Spleen (tissue), 7 donors: ENCODE data around the gene AZGP1.
"Not testable (repeated sequence)": the region's sequence is repeated elsewhere in the genome, so short reads cannot be mapped to it uniquely, and the experiment has no call there.

Experiments
- POLR2A ChIP-seq, 3 donors: fragments of 450-650 bp; IDR thresholded peaks; one replicate each; pipeline ENCODE4 v1.5.1; 2017; ENCODE audit warnings: antibody characterized with exemption in 3 of 3, mild to moderate bottlenecking in 1 of 3
- POLR2AphosphoS5 ChIP-seq, 3 donors: sonication (generic); formaldehyde crosslinking; IDR thresholded peaks; one replicate each; pipeline ENCODE4 v1.5.1; 2017; ENCODE audit warnings: antibody characterized with exemption in 3 of 3
- TF ChIP-seq, protein P1 (sequence below), 11 experiments: fragments of 200-600 bp in 7 of 11; fragments of 450-650 bp in 4 of 11; sonication (generic) in 4 of 11; IDR thresholded peaks in 8 of 11; conservative IDR thresholded peaks in 3 of 11; 1 replicate in 7 of 11; 2 replicates in 4 of 11; pipeline versions ENCODE4 v1.4.0 to v1.8.0; 2016 to 2021; ENCODE audit warnings: antibody characterized with exemption in 11 of 11, inconsistent platforms in 4 of 11, mild to moderate bottlenecking in 1 of 11
- donor health status: DM: no; HTN: no; CAD: no; lungs with moderate emphysema.
- donor health status: DM: no; HTN: no; CAD: no.
- donor health status: DM: no; HTN: no; CAD: no.

DNA sequence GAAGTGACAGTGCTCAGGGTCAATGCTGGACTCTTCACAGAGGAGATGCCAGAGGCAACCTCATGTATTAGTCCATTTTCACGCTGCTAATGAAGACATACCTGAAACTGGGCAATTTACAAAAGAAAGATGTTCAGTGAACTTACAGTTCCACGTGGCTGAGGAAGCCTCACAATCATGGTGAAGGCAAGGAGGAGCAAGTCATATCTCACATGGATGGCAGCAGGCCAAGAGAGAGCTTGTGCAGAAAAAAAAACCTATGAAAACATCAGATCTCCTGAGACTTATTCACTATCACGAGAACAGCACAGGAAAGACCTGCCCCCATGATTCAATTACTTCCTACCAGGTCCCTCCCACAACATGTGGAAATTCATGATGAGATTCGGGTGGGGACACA lies 40.8 kb downstream of the AZGP1 start:
- TF ChIP-seq, protein P1, sequence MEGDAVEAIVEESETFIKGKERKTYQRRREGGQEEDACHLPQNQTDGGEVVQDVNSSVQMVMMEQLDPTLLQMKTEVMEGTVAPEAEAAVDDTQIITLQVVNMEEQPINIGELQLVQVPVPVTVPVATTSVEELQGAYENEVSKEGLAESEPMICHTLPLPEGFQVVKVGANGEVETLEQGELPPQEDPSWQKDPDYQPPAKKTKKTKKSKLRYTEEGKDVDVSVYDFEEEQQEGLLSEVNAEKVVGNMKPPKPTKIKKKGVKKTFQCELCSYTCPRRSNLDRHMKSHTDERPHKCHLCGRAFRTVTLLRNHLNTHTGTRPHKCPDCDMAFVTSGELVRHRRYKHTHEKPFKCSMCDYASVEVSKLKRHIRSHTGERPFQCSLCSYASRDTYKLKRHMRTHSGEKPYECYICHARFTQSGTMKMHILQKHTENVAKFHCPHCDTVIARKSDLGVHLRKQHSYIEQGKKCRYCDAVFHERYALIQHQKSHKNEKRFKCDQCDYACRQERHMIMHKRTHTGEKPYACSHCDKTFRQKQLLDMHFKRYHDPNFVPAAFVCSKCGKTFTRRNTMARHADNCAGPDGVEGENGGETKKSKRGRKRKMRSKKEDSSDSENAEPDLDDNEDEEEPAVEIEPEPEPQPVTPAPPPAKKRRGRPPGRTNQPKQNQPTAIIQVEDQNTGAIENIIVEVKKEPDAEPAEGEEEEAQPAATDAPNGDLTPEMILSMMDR (IDR thresholded peaks at IDR 0.05 in 8 of 11, conservative IDR thresholded peaks at IDR 0.05 in 3 of 11) = not testable (repeated sequence)
- TF ChIP-seq POLR2AphosphoS5, POLR2A (IDR thresholded peaks at IDR 0.05): not testable (repeated sequence)
